NT2/D1 (cell line): ENCODE measurements around the gene CHMP4B.

Source experiments
- SUZ12 ChIP-seq: IDR thresholded peaks from 2 replicates; pipeline ENCODE4 v1.6.1; 2011; ENCODE audit not compliant: insufficient read length, insufficient read depth; ENCODE audit errors: extremely low read depth
- YY1 ChIP-seq: IDR thresholded peaks from 2 replicates; pipeline ENCODE4 v1.6.1; 2011; ENCODE audit not compliant: insufficient read length, insufficient read depth
- ZNF274 ChIP-seq: IDR thresholded peaks from 2 replicates; pipeline ENCODE4 v1.6.1; 2011; ENCODE audit warnings: mild to moderate bottlenecking, low read depth, low read length

GRCh38 chr20:33897313-33897912, 86.3 kb downstream of the CHMP4B start:
- no peak for TF ChIP-seq SUZ12
- TF ChIP-seq YY1: no peak
- no peak for TF ChIP-seq ZNF274
